HL-60/S4 (cell line): ENCODE measurements around the gene CTNNBL1.
"Not testable (repeated sequence)": the region's sequence is repeated elsewhere in the genome, so short reads cannot be mapped to it uniquely, and the experiment has no call there.

Source experiments
- in situ Hi-C: fragments of 300-500 bp; cut with MboI; formaldehyde crosslinking; loops from 2 replicates; pipeline ENCODE4 v1.14.3; 2022; ENCODE audit warnings: low sequenced_read_pairs

CTNNBL1 gene

GRCh38 chr20:37848706-37849105, 154.9 kb downstream of the CTNNBL1 start:
- in situ Hi-C loops = no loop called here

GRCh38 chr20:37849156-37849555, 155.3 kb downstream of the CTNNBL1 start:
- in situ Hi-C loops = no loop called here

DNA sequence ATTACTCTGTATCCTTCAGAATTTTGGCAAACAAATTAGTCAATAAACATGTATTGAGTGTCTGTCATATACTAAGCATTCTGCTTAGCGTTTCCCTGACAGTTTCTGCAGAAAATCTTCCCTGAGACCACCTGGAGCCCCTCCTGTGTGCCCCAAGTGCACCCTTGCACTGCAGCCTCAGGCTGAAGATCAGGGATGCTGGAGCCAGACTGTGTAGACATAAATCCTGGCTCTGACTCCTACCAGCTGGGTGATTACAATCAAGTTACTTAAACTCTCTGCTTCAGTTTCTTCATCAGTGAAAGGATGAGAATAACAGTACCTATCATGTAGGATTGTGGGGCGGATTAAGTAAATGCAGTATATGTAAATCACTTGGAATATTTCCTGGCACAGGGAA, 155.7 kb downstream of the CTNNBL1 start:
- in situ Hi-C loops = no loop called here

DNA sequence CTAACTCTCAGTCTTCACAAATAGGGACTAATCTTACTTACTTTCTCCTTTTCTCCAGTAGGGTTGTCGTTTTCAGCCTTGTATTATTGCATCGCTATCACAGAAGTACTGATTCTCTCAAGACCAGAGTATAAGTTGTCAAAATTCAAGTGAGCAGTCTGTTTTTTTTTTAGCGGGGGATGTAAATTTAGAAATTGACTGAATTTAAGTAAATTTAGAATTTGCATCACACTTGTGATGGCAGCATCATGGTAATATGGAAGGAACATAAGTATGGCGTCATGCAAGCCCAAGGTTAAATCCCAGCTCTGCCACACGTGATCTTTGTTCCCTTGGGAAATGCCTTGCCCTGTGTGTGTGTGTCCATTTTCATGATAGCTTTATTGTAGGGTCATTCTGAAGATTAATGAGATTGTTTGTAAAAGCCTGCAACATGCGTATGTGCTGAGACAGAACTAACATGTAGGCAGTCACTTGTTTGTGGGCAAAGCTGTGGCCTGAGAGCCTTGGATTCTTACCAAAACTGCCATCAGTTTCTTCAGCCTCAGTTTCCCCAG, 156.3 kb downstream of the CTNNBL1 start:
- in situ Hi-C loops = no loop called here

GRCh38 chr20:37850724-37851355, 157.0 kb downstream of the CTNNBL1 start:
- in situ Hi-C loops = no loop called here

DNA sequence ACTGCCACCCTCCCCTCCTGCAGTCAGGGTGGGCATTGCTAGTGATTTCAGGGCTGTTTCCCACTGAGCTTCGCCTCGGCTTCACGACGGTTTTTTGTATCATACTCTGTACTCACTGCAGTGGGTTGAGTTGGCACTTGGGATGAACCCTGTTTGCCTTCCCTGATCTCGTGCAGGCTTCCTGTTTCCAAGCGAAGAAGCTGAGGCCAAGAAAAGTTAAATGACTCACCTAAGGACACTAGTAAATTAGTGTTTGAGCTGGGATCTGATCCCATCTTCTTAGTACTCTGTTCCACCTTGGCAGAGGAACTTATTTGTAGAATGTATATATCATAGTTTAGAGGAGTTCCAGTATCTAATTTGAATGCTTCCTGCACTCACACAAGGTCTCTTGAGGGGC, 158.8 kb downstream of the CTNNBL1 start:
- in situ Hi-C loops = no loop called here

DNA sequence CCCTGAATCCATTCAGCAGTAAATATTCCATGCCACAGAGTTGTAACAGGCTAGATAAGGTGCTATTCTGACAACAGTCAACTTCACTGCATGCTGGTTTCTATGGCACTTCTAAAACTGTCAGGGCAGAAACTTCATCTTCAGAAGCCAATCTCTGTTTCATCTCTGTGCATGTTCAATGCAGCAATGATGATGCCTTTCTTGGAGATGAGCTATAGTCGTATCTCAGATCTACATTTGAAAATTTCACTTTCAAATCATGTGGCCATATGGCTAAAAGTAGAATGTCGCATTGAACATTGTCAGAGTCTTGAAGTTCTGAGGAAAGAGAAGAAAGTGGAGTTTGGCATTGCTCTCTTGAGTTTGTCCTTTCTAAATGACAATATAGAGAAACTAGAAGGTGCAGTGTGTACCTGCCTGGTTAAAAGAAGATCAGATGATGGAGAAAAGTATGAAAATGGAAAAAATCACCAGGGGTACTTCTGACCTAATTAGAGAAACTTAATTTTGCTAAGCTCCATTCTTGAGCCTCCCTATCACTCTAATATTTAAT, 160.1 kb downstream of the CTNNBL1 start:
- in situ Hi-C loops = no loop called here

DNA sequence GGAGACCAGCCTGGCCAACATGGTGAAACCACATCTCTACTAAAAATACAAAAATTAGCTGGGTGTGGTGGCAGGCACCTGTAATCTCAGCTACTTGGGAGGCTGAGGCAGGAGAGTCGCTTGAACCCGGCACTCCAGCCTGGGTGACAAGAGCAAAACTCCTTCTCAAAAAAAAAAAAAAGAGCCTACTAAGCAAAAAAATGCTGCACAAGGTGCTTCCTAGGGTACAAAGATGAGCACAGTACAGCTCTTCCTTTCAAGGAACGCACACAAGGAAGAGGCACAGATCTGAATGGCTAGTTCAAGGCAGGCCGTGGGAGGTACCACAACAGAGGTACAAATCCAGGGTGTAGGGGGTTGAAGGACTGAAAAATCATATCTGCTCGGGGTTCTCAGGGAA, 162.2 kb downstream of the CTNNBL1 start:
- in situ Hi-C loops = not testable (repeated sequence)

GRCh38 chr20:37856932-37857660, 163.3 kb downstream of the CTNNBL1 start:
- in situ Hi-C loops = no loop called here

- in situ Hi-C loops = no loop called here
These were observed 165.8 kb downstream of the CTNNBL1 start for GRCh38 chr20:37859406-37860171.

DNA sequence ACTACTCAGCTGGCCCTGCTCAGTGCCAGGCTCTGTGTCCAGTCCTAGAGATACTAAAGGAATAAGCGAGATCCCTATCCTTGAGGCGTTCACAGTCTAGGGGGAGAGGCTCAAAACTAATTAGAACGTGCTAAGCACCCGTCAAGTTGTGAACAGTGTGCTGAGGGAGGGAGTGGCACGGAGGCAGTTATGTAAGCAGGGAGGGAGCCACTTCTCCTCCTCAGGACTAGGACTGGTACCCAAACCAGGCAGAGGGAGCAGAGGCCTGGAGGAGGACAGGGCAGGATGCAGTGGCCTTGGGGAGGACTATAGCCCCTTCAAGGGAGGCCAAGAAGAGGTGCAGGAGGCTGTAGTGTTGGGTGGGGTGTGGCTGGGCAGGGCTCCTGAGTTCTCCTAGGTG, 169.5 kb downstream of the CTNNBL1 start:
- in situ Hi-C loops = no loop called here

DNA sequence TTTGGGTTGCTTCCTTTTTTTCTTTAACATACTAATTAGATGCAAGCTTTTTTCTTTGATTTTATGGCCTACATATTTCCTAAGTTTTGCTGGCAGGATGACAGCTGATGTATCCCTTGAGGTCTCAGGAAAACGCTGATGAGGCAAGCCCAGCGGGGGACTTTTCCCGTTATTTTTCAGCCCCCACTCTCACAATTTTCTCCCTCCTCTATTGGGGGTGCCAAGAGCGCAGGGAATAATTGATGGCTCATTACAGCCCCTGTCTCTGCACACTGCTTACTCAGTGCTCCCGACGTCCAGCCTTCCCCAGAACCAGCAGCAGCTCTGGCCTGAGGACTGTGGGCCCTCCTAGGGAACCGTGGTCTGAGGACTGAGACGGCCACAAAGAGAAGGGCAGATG, 170.5 kb downstream of the CTNNBL1 start:
- in situ Hi-C loops = no loop called here

DNA sequence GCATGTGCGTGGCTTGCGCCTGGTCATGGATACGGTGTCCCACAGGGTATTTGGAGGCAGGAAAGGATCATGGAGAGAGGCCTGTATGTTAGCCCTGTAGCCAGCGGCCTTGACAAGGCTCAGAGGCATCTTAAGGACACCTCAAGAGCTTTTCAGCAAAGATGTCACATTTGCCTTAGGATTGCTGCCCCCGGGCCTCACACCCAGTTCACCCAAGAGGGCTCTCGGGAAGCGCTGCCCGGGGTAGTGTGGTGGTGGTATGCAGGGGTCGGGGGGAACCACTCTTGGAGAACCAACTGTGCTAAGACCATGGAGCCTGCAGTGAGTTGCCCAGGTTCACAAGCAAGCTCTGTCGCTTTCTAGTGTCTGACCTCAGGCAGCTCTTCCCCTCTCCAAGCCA, 172.2 kb downstream of the CTNNBL1 start:
- in situ Hi-C loops = no loop called here

DNA sequence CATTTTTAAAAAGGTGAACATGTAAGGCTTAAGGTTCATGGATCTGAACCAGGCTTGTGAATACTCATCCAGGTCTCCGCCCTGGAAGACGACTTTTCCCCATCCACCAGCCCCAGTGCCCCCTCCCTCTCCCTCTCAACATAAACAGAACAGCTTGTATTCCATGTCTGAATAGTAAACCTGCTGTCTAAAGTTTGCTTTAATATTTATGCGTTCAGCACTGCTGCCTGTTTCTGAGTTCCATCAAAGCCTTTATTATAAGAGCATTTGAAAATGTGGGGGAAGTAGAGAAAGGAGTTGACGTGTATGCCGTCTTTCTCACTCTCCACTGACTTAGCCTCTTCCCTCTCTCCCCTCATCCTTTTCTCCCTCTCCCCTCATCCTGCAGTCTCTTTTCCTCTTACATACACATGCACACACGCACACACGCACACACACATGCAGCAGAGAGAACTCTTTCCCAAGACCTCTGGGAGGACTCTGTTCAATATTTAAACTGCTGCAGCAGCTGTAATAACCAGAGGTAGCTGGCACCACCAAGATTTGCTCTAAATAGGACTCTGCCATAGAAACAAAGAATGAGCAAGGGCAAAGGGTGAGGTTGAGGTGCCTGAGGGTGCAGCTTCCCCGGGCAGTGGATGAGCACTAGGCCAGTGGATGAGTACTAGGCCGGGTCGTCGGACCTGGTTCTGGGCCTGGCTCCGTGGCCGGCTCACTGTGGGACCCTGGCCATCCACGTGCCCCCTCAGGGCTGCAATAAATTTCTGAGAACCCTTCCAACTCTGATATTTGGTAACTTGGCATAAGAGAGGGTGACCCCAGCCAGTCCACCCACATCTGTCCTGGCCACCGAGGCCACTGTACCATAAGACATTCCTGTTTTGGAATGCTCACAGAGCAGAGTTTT, 173.7 kb downstream of the CTNNBL1 start:
- in situ Hi-C loops = no loop called here

- in situ Hi-C loops = no loop called here
These were observed 175.1 kb downstream of the CTNNBL1 start for GRCh38 chr20:37868851-37869333.

- in situ Hi-C loops = no loop called here
These were observed 175.6 kb downstream of the CTNNBL1 start for GRCh38 chr20:37869334-37869861.

DNA sequence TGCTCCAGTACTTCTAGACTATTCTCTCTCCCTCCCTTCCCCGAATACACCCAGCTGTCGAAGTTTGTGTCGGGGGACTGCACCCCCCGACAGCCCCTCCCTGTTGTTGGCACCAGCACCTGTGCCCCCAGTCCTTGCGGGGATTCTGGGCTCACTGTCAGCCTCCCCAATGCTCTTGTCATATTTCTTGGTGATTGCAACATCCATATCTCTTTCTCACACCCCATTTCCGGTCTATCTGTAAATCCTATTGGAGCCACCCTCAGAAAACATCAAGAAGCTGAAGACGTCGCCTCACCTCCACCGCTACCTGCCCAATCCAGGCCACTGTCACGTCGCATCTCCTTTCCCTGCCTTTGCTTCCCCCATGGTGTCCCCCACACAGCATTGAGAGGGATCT, 176.5 kb downstream of the CTNNBL1 start:
- in situ Hi-C loops = no loop called here

DNA sequence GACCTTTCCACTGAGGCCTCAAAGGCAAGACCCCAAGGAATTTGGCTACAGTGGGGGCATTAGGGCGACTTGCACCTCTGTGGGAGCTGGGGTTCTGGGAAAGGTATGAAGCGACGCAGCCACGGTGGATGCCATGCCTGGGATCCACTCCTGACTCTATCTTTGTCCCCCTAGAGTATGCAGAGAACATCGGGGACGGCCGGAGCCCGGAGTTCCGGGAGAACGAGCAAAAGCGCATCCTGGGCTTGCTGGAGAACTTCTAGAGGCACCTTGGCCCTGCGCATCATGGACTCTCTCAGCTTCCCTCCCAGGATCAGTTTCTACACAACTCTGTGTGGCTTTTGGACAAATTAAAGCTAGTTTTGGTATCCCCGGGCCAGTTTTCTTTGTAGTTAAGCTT, 177.9 kb downstream of the CTNNBL1 start:
- in situ Hi-C loops = no loop called here

- in situ Hi-C loops = no loop called here
These were observed 178.3 kb downstream of the CTNNBL1 start for GRCh38 chr20:37872161-37872560.

GRCh38 chr20:37873884-37874283, 180.1 kb downstream of the CTNNBL1 start:
- in situ Hi-C loops = no loop called here
